Ectodermal cell (in vitro differentiated cells): ENCODE measurements around the gene SLAMF6.
"Not testable (repeated sequence)": the region's sequence is repeated elsewhere in the genome, so short reads cannot be mapped to it uniquely, and the experiment has no call there.

Source experiments
- H3K27ac ChIP-seq: 2 replicates; pipeline ENCODE4 v1.7.0; 2013; ENCODE audit warnings: mild to moderate bottlenecking, low read depth, low read length; ENCODE audit not compliant: insufficient read depth, poor library complexity, severe bottlenecking
- H3K27me3 ChIP-seq: 2 replicates; pipeline ENCODE4 v1.7.0; 2013; ENCODE audit warnings: mild to moderate bottlenecking, low read length; ENCODE audit not compliant: insufficient read depth, control insufficient read depth, poor library complexity, severe bottlenecking
- H3K36me3 ChIP-seq: one replicate; pipeline ENCODE4 v1.7.0; 2013; ENCODE audit warnings: low read length; ENCODE audit not compliant: control insufficient read depth, insufficient read depth
- H3K4me1 ChIP-seq: one replicate; pipeline ENCODE4 v1.7.0; 2013; ENCODE audit warnings: low read length; ENCODE audit not compliant: control insufficient read depth, insufficient read depth
- H3K4me3 ChIP-seq: 2 replicates; pipeline ENCODE4 v1.7.0; 2013; ENCODE audit warnings: low read depth, low read length, control low read depth; ENCODE audit not compliant: insufficient read depth
- H3K9me3 ChIP-seq: 2 replicates; pipeline ENCODE4 v1.7.0; 2013; ENCODE audit warnings: mild to moderate bottlenecking, low read length, moderate library complexity; ENCODE audit not compliant: control insufficient read depth
- WGBS, 2 experiments: methylation state at CpG; one replicate each; pipeline ENCODE4 v1.1.7; 2013; ENCODE audit warnings: missing lambda C conversion rate in 2 of 2; 5-methylcytosine and 5-hydroxymethylcytosine counted together

Gene SLAMF6

DNA sequence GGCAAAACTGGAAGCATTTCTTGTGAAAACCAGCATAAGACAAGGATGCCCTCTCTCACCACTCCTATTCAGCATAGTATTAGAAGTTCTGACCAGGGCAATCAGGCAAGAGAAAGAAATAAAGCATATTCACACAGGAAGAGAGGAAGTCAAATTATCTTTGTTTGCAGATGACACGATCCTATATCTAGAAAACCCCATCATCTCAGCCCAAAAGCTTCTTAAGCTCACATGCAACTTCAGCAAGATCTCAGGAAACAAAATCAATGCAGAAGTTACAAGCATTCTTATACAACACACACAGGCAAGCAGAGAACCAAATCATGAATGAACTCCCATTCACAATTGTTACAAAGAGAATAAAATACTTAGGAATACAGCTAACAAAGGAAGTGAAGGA, 7.1 kb downstream of the SLAMF6 start:
- not testable (repeated sequence) for H3K4me3 ChIP-seq, H3K36me3 ChIP-seq, H3K27ac ChIP-seq, H3K9me3 ChIP-seq, H3K4me1 ChIP-seq, H3K27me3 ChIP-seq
- 82 to 86% methylated on average over 1 of the region's 1 CpG for WGBS, 2 experiments

DNA sequence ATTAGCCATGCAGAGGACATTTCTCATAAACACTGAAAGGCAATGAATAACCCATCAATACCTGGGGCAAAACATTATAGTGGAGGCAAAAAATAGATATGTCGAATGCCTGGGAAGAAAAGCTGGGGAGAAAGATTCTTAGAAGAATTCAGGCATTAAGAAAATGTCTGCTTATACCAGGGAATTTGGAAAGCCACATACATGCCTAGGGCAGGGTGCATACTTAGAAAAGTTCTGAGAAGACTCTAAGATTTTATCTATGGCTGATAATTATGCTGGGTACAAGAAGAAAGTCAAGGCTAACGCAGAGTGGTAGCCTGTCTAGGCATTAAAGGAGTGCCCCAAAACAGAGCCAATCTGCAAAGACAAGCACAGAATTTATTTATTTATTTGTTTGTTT, 18.4 kb downstream of the SLAMF6 start:
- no peaks in the 10 kb centered on the region for H3K27me3 ChIP-seq
- no peaks in the 10 kb centered on the region for H3K36me3 ChIP-seq
- H3K9me3 ChIP-seq, result no peaks in the 10 kb centered on the region
- no peaks in the 10 kb centered on the region for H3K4me1 ChIP-seq
- H3K27ac ChIP-seq, result no peak overlapping the region
- 90 to 97% methylated on average over 2 of the region's 2 CpGs for WGBS, 2 experiments
- no peak overlapping the region for H3K4me3 ChIP-seq

DNA sequence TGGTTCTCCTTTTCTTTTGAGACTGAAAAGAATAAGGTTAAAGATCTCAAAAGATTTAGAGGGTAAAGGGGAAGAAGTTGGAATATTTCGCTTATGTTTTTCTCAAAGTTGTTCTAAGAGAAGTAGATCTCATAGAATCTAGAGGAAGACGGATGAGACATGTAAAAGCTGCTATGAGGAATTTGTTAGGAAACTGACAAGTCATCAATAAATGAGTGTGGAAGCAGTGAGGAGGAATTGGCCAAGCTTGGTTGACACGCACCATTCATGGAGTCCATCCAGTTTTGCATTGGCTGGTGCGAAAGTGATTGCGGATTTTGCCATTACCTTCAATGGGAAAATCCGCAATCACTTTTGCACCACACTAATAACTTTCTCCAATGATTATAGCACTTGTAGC, 20.0 kb downstream of the SLAMF6 start:
- Histone ChIP-seq H3K27me3 (no peaks in the 10 kb centered on the region), H3K36me3 (no peaks in the 10 kb centered on the region), H3K9me3 (no peaks in the 10 kb centered on the region), H3K27ac (no peak overlapping the region), H3K4me1 (no peaks in the 10 kb centered on the region), H3K4me3 (no peak overlapping the region)
- 94 to 97% methylated on average over 6 of the region's 6 CpGs for WGBS, 2 experiments

DNA sequence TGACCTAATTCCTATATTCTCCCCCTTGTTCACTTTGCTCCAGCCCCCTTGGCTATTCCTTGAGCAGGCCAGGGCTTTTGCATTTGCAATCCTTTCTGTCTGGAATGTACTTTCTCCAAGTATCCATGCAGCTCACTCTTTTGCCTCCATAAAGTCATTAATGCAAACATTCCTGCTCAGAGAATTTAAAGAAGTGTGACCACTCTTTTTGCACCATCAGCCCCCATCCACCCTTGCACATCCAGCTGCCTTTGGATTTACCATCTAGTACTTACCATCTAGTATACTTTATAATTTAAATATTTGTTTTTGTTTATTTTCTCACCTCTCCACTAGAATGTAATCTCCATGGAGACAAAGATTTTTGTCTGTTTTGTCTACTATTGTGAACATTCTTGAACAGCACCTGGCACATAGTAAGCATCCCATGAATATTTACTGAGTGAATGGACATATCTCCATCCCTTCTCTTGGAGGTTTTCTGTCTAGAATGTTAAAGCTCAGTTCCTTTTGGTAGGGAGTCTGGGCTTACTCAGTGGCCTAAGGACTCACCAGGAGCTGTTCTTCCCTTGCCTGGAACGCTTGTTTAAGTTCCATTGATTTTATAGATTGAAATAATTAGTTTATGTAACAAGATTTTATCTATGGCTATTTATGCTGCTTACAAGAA, 22.6 kb downstream of the SLAMF6 start:
- Histone ChIP-seq H3K27ac (no peak overlapping the region), H3K9me3 (no peaks in the 10 kb centered on the region), H3K4me3 (no peak overlapping the region), H3K36me3 (no peaks in the 10 kb centered on the region), H3K27me3 (no peaks in the 10 kb centered on the region), H3K4me1 (no peaks in the 10 kb centered on the region)
- WGBS, 2 experiments, result 80% methylated on average over 1 of the region's 1 CpG; no CpG with 5 or more reads in 1 of the 2 experiments

DNA sequence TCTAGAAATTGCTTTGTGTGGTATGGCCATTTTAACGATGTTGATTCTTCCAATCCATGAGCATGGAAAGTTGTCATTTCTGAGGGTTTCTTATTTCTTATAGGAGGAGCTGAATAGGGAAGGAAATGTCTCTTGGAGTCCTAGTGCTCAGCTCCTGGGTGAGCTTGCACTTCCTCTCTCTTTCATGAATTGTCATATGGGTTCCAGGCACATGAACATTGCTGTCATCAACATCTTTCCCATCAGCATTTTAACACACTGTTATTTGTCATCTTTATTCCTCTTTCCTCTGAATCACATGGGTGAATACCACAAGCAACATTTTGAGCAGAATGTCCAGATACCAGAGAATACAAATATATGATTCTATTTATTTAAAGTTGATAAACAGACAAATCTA, 23.4 kb downstream of the SLAMF6 start:
- 87 to 92% methylated on average over 1 of the region's 1 CpG for whole genome bisulfite sequencing, 2 experiments
- no peaks in the 10 kb centered on the region for H3K4me1 ChIP-seq

DNA sequence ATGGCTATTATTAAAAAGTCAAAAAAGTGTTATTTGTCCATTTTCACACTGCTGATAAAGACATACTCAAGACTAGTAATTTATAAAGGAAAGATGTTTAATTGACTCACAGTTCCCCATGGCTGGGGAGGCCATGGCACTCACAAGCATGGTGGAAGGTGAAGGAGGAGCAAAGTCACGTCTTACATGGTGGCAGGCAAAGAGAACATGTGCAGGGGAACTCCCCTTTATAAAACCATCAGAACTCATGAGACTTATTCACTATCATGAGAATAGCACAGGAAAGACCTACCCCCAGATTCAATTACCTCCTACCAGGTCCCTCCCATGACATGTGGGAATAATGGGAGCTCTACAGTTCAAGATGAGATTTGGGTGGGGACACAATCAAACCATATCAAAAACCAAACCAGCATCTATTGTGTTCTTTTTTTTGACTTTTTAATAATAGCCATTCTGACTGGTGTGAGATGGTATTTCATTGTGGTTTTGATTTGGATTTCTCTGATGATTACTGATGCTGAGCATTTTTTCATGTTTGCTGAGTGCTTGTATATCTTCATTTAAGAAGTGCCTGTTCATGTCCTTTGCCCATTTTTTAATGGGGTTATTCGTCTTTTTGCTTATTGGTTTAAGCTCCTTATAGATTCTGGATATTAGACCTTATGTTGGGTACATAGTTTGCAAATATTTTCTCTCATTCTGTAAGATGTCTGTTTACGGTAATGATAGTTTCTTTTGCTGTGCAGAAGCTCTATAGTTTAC, 24.6 kb downstream of the SLAMF6 start:
- not testable (repeated sequence) for H3K4me1 ChIP-seq, H3K9me3 ChIP-seq, H3K36me3 ChIP-seq, H3K27me3 ChIP-seq, H3K4me3 ChIP-seq, H3K27ac ChIP-seq
- 90 to 91% methylated on average over 3 of the region's 3 CpGs for WGBS, 2 experiments

More for the DNA sequence above, 23.4 kb downstream of the SLAMF6 start:
- no peaks in the 10 kb centered on the region for H3K36me3 ChIP-seq
- H3K4me3 ChIP-seq, result no peak overlapping the region
- H3K27ac ChIP-seq, result no peak overlapping the region
- no peaks in the 10 kb centered on the region for H3K9me3 ChIP-seq
- no peaks in the 10 kb centered on the region for H3K27me3 ChIP-seq

DNA sequence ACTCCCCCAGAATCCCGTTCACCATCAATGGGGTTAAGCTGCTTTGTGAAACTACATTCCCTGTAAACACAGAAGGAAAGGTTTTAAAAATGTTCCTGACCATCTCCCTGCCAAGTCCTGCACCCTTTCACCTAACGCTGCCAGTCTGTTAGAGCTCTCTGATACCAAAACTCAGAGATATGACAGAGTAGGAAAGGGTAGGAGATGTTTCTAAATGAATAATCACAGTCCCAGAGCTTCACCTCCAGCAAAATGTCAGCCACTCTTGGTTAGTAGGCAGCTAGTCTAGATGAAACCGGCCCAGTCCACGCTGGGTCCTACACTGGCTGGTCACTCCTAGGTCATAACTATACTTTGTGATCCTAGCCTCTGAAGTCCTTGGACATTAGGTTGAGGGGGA, 26.7 kb downstream of the SLAMF6 start:
- no peaks in the 10 kb centered on the region for H3K36me3 ChIP-seq
- H3K9me3 ChIP-seq, result no peaks in the 10 kb centered on the region
- WGBS, 2 experiments, result 88 to 91% methylated on average over 4 of the region's 4 CpGs
- H3K4me3 ChIP-seq, result no peak overlapping the region
- no peaks in the 10 kb centered on the region for H3K27me3 ChIP-seq
- H3K27ac ChIP-seq, result no peak overlapping the region
- no peaks in the 10 kb centered on the region for H3K4me1 ChIP-seq

DNA sequence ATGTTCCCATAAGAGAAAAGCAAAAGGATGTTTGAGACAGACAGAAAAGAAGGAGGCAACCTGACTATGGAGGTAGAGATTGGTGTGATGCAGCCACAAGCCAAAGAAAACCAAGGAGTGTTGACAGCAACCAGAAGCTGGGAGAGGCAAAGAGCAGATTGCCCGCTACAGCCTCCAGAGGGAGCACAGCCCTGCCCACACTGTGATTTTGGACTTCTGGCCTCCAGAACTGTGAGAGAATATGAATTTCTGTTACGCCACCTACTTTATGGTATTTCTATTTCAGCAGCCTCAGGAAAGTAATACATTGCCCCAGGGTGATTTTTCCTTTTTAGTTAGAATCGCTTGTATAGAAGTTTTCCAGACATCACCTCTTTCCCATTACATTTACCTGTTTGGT, 28.4 kb downstream of the SLAMF6 start:
- Histone ChIP-seq H3K4me1 (no peaks in the 10 kb centered on the region), H3K9me3 (no peaks in the 10 kb centered on the region), H3K4me3 (no peak overlapping the region), H3K27ac (no peak overlapping the region), H3K27me3 (no peaks in the 10 kb centered on the region), H3K36me3 (no peaks in the 10 kb centered on the region)
- 88 to 91% methylated on average over 2 to 3 of the region's 3 CpGs for WGBS, 2 experiments

DNA sequence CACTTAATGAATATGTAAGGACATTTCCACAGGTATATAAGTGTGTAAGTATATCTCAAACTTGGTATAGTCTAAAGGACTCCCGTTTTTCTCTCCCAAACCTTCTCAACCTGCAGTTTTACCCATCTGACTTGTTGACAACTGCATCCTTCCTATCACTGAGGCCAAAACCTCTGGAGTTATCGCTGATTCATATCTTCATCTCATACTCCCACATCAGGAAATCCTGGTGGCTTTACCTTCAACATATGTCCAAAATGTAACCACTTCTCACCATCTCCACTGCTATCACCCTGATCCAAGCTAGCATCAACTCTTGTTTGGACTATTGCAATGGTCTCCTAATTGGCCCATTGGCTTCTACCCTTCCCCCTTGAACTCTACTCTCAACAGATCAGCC, 30.4 kb downstream of the SLAMF6 start:
- Histone ChIP-seq H3K27me3 (no peaks in the 10 kb centered on the region), H3K36me3 (no peaks in the 10 kb centered on the region), H3K27ac (no peak overlapping the region), H3K4me1 (no peaks in the 10 kb centered on the region), H3K9me3 (no peaks in the 10 kb centered on the region), H3K4me3 (no peak overlapping the region)
- 91% methylated on average over 2 of the region's 2 CpGs for WGBS, 2 experiments

DNA sequence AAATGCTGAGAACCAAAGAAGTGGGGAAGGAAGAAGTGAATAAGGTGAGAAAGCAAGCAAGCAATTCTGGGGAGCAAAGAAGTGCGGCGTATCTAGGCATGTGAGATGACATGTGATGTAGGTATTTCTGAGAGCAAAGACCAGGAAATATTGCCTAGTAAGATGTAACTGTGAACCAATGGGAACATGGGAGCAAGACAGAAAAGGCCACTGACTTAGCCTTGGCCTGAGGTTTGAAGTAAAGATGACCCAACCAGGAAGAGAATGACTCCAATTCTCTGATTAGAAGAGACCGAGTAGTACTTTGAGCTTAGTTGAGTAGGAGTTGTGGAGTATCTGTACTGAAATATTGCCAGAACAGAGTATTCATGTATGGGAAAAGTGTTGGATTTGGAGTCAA, 31.1 kb downstream of the SLAMF6 start:
- no peaks in the 10 kb centered on the region for H3K9me3 ChIP-seq
- H3K36me3 ChIP-seq, result no peaks in the 10 kb centered on the region
- WGBS, 2 experiments, result 94 to 97% methylated on average over 3 of the region's 3 CpGs
- H3K4me3 ChIP-seq, result no peak overlapping the region
- no peaks in the 10 kb centered on the region for H3K4me1 ChIP-seq
- H3K27ac ChIP-seq, result no peak overlapping the region
- no peaks in the 10 kb centered on the region for H3K27me3 ChIP-seq
